SK-N-SH (cell line): ENCODE measurements around the gene CD300LG. TPM values are rescaled to one million over a fixed set of nuclear protein-coding genes. Genes with fewer than 3 reads are reported as not detected.
"Not testable (repeated sequence)": the region's sequence is repeated elsewhere in the genome, so short reads cannot be mapped to it uniquely, and the experiment has no call there.

Experiments used
- CTCF ChIA-PET: fragments of 300-600, 350-600 bp; formaldehyde crosslinking; extraction: SDS; loops from one replicate; lab custom pipeline; 2021; lab: Yijun Ruan, JAX
- POLR2A ChIA-PET: fragments of 350-600 bp; sonication (Branson Sonifier 250); formaldehyde crosslinking; extraction: SDS; loops from one replicate; lab custom pipeline; 2020; ENCODE audit warnings: antibody characterized with exemption, inconsistent platforms; lab: Yijun Ruan, JAX
- DNase-seq: peaks from one replicate; pipeline ENCODE4 v3.0.0; 2012
- H2AFZ ChIP-seq: fragments of 200-600 bp; sonication (generic); 2 replicates; pipeline ENCODE4 v1.8.1; 2016; ENCODE audit warnings: antibody characterized with exemption, mild to moderate bottlenecking, low read depth
- H3F3A ChIP-seq: fragments of 200-600 bp; sonication (generic); replicated peaks from 2 replicates; pipeline ENCODE3; 2016; ENCODE audit warnings: antibody characterized with exemption, mild to moderate bottlenecking; ENCODE audit not compliant: insufficient read depth
- H3K27ac ChIP-seq, 2 experiments: fragments of 200-500 bp in 1 of 2; fragments of 200-600 bp in 1 of 2; sonication (Bioruptor generic) in 1 of 2; sonication (generic), shearing (Covaris generic) in 1 of 2; 2 replicates each; pipeline versions ENCODE4 v1.5.1 to v1.6.1; 2014 to 2016; ENCODE audit warnings: low read depth in 2 of 2, inconsistent platforms in 1 of 2, low read length in 1 of 2, mild to moderate bottlenecking in 1 of 2, mixed read lengths in 1 of 2
- H3K27me3 ChIP-seq: fragments of 200-600 bp; sonication (generic), shearing (Covaris generic); 2 replicates; pipeline ENCODE4 v1.6.1; 2016; ENCODE audit warnings: mixed run types; ENCODE audit not compliant: insufficient read depth
- H3K36me3 ChIP-seq, 2 experiments: fragments of 200-500 bp in 1 of 2; fragments of 200-600 bp in 1 of 2; sonication (Bioruptor generic) in 1 of 2; sonication (generic) in 1 of 2; replicated peaks in 1 of 2; 2 replicates each; pipeline versions ENCODE3 to v1.5.1; 2014 to 2016; ENCODE audit warnings: low read length in 1 of 2, mild to moderate bottlenecking in 1 of 2; ENCODE audit not compliant: insufficient read depth in 2 of 2, control insufficient read depth in 1 of 2
- H3K4me1 ChIP-seq, 2 experiments: fragments of 200-500 bp in 1 of 2; fragments of 200-600 bp in 1 of 2; sonication (Bioruptor generic) in 1 of 2; sonication (generic), shearing (Covaris generic) in 1 of 2; 2 replicates each; pipeline versions ENCODE4 v1.5.1 to v1.6.1; 2014 to 2016; ENCODE audit warnings: low read depth in 1 of 2, low read length in 1 of 2, mixed run types in 1 of 2; ENCODE audit not compliant: insufficient read depth in 2 of 2, control insufficient read depth in 1 of 2
- H3K4me2 ChIP-seq: fragments of 200-600 bp; sonication (generic), shearing (Covaris generic); 2 replicates; pipeline ENCODE4 v1.6.1; 2017; ENCODE audit warnings: mixed run types
- H3K4me3 ChIP-seq, 2 experiments: fragments of 200-500 bp in 1 of 2; fragments of 200-600 bp in 1 of 2; sonication (Bioruptor generic) in 1 of 2; sonication (generic), shearing (Covaris generic) in 1 of 2; 2 replicates each; pipeline versions ENCODE4 v1.5.1 to v1.8.1; 2014 to 2016; ENCODE audit warnings: low read depth in 2 of 2, inconsistent platforms in 1 of 2, low read length in 1 of 2, mild to moderate bottlenecking in 1 of 2, mixed read lengths in 1 of 2, moderate library complexity in 1 of 2
- H3K79me2 ChIP-seq: fragments of 200-600 bp; sonication (generic); 2 replicates; pipeline ENCODE4 v1.8.1; 2017; ENCODE audit warnings: mild to moderate bottlenecking; ENCODE audit not compliant: insufficient read depth
- H3K9ac ChIP-seq: fragments of 200-600 bp; sonication (generic); 2 replicates; pipeline ENCODE4 v1.6.1; 2017; ENCODE audit warnings: mixed run types
- H3K9me2 ChIP-seq: fragments of 200-600 bp; sonication (generic); 2 replicates; pipeline ENCODE4 v1.6.1; 2017; ENCODE audit warnings: mixed run types
- H3K9me3 ChIP-seq: fragments of 200-600 bp; sonication (generic); 2 replicates; pipeline ENCODE4 v1.6.1; 2017; ENCODE audit warnings: mixed run types, mild to moderate bottlenecking, moderate library complexity
- H4K20me1 ChIP-seq: fragments of 200-600 bp; sonication (generic); 2 replicates; pipeline ENCODE4 v1.6.1; 2017; ENCODE audit warnings: mild to moderate bottlenecking, mixed run types; ENCODE audit not compliant: insufficient read depth
- CHD2 ChIP-seq: fragments of 150-350 bp; IDR thresholded peaks from 2 replicates; pipeline ENCODE4 v1.6.1; 2018; ENCODE audit warnings: low read length; ENCODE audit not compliant: partially characterized antibody
- EZH2phosphoT487 ChIP-seq: fragments of 200-600 bp; sonication (generic); IDR thresholded peaks from 2 replicates; pipeline ENCODE4 v1.6.1; 2017; ENCODE audit warnings: low read depth, mixed run types, mild to moderate bottlenecking, antibody characterized with exemption, moderate library complexity, borderline replicate concordance
- FOSL2 ChIP-seq: IDR thresholded peaks from 2 replicates; pipeline ENCODE4 v1.4.0; 2012; ENCODE audit warnings: low read depth, mild to moderate bottlenecking, moderate library complexity, borderline replicate concordance
- FOXJ3 ChIP-seq: sonication (generic); formaldehyde crosslinking; IDR thresholded peaks from 2 replicates; pipeline ENCODE4 v1.5.1; 2020; ENCODE audit warnings: mild to moderate bottlenecking, missing genetic modification reagents
- FOXM1 ChIP-seq: IDR thresholded peaks from 2 replicates; pipeline ENCODE4 v1.4.0; 2012; ENCODE audit warnings: low read depth, mild to moderate bottlenecking
- GATA2 ChIP-seq: sonication (generic); formaldehyde crosslinking; IDR thresholded peaks from 2 replicates; pipeline ENCODE4 v1.5.0; 2020; ENCODE audit warnings: mild to moderate bottlenecking, missing genetic modification reagents
- MAX ChIP-seq: IDR thresholded peaks from 2 replicates; pipeline ENCODE4 v1.4.0; 2012; ENCODE audit warnings: low read depth
- NFIC ChIP-seq: IDR thresholded peaks from 2 replicates; pipeline ENCODE4 v1.4.0; 2012; ENCODE audit warnings: borderline replicate concordance
- RAD21 ChIP-seq: IDR thresholded peaks from 2 replicates; pipeline ENCODE4 v1.6.1; 2012; ENCODE audit warnings: mild to moderate bottlenecking, low read length
- RCOR1 ChIP-seq: fragments of 150-350 bp; IDR thresholded peaks from 2 replicates; pipeline ENCODE4 v1.6.1; 2017; ENCODE audit warnings: antibody characterized with exemption, low read length
- RFX5 ChIP-seq: IDR thresholded peaks from 2 replicates; pipeline ENCODE4 v1.6.1; 2012; ENCODE audit warnings: mild to moderate bottlenecking, improper control_type of control experiment, low read length
- RXRA ChIP-seq: IDR thresholded peaks from 2 replicates; pipeline ENCODE4 v1.4.0; 2012; ENCODE audit warnings: low read depth, mild to moderate bottlenecking, borderline replicate concordance
- SMC3 ChIP-seq: IDR thresholded peaks from 2 replicates; pipeline ENCODE4 v1.6.1; 2012; ENCODE audit warnings: low read depth, low read length, improper control_type of control experiment
- TEAD4 ChIP-seq: IDR thresholded peaks from 2 replicates; pipeline ENCODE4 v1.4.0; 2012; ENCODE audit warnings: mild to moderate bottlenecking, borderline replicate concordance; ENCODE audit not compliant: insufficient read depth
- USF1 ChIP-seq: IDR thresholded peaks from 2 replicates; pipeline ENCODE4 v1.4.0; 2012; ENCODE audit warnings: low read depth, borderline replicate concordance
- USF2 ChIP-seq: fragments of 150-350 bp; IDR thresholded peaks from 2 replicates; pipeline ENCODE4 v1.6.1; 2017; ENCODE audit warnings: antibody characterized with exemption, low read length, low read depth, borderline replicate concordance
- YY1 ChIP-seq: IDR thresholded peaks from 2 replicates; pipeline ENCODE4 v1.4.0; 2012; ENCODE audit warnings: low read depth, mild to moderate bottlenecking
- WGBS: methylation state at CpG from one replicate; pipeline ENCODE4 v1.1.6; 2017; ENCODE audit warnings: low lambda C conversion rate; 5-methylcytosine and 5-hydroxymethylcytosine counted together
- polyA plus RNA-seq, 3 experiments: library from polyadenylated mRNA; depleted of rRNA; stranded (reverse); fragments of >200 nt; gene quantifications; 2 replicates each; pipeline ENCODE4 v1.2.3, GENCODE V29; 2012
- TF ChIP-seq, protein P1 (sequence below): IDR thresholded peaks from 2 replicates; pipeline ENCODE4; 2012

The CD300LG gene
- polyA plus RNA-seq, 1 of the 3 experiments (the other 2 are of a cell fraction), result not detected

DNA sequence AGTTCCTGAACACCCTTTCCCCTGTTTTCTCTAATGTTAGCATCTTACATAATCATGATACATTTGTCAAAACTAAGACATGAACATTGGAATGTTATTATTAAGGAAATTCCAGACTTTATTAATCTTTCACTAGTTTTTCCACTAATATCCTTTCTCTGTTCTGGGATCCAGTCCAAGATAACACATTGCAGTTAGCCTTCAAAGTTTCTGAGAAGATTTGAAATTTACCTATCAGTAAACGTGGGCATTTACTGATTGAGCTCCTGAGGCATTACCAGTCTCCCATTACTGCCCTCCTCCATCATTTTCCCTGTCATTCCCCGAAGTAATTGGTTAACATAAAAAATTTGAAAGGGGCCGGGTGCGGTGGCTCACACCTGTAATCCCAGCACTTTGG is 5.7 kb upstream of the CD300LG start:
- H3K4me3 ChIP-seq, result no peak overlapping the region
- DNase-seq, result no peak
- ChIA-PET CTCF (interaction anchor here (0.6 to 2.3 kb wide), 16 partner anchors 9 to 522 kb away, joined by 3 to 10 read pairs (median 4); partner anchors contain the start of gene FAM171A2), POLR2A (no interaction called here)
- H3K4me1 ChIP-seq, result peaks cover 0 to 10% of the 10 kb centered on the region in 2 experiments; a peak in 1 of 4 replicates
- no peaks in the 10 kb centered on the region for H3K79me2 ChIP-seq
- no peaks in the 10 kb centered on the region for H3K27me3 ChIP-seq
- H3K4me2 ChIP-seq, result no peak overlapping the region
- H3K9me3 ChIP-seq, result no peaks in the 10 kb centered on the region
- 41% methylated on average over 4 of the region's 4 CpGs for WGBS
- H4K20me1 ChIP-seq, result no peaks in the 10 kb centered on the region
- H3K27ac ChIP-seq, result no peak overlapping the region
- H3K9ac ChIP-seq, result no peak overlapping the region
- peaks cover 7% of the 10 kb centered on the region for H3F3A ChIP-seq
- no peaks in the 10 kb centered on the region for H3K9me2 ChIP-seq
- H2AFZ ChIP-seq, result no peak overlapping the region
- TF ChIP-seq GATA2 (CRISPR knock-in tag) (no peak), TEAD4 (no peak), RXRA (no peak), NFIC (no peak), CHD2 (no peak), FOXM1 (no peak), USF2 (no peak), RAD21 (no peak), EZH2phosphoT487 (no peak), YY1 (no peak), FOSL2 (no peak), RFX5 (no peak), SMC3 (no peak), USF1 (no peak), MAX (no peak), FOXJ3 (no peak), RCOR1 (no peak)
- TF ChIP-seq, protein P1, sequence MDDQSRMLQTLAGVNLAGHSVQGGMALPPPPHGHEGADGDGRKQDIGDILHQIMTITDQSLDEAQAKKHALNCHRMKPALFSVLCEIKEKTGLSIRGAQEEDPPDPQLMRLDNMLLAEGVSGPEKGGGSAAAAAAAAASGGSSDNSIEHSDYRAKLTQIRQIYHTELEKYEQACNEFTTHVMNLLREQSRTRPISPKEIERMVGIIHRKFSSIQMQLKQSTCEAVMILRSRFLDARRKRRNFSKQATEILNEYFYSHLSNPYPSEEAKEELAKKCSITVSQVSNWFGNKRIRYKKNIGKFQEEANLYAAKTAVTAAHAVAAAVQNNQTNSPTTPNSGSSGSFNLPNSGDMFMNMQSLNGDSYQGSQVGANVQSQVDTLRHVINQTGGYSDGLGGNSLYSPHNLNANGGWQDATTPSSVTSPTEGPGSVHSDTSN, result no peak
- no peaks in the 10 kb centered on the region for H3K36me3 ChIP-seq

DNA sequence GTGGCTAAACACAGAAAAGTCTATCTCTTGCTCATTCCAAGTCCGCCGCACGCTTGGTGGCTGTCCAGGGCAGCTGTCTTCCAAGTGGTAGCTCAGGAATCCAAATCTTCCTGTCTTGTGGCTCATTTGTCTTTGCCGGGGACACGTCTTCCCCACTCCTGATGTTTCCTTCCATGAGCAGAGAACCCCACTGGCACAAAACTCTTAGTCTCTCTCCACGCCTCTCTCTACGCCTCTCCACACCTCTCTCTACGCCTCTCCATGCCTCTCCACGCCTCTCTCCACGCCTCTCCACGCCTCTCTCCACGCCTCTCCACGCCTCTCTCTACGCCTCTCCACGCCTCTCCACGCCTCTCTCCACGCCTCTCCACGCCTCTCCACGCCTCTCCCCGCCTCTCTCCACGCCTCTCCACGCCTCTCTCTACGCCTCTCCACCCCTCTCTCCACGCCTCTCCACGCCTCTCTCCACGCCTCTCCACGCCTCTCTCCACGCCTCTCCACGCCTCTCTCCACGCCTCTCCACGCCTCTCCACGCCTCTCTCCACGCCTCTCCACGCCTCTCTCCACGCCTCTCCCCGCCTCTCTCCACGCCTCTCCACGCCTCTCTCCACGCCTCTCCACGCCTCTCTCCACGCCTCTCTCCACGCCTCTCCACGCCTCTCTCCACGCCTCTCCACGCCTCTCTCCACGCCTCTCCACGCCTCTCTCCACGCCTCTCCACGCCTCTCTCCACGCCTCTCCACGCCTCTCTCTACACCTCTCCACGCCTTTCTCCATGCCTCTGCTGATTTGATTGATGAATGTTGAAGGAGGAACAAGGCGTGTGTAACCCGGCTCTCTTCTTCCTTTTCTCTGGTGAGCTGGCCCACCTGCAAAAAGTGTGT is 4.6 kb upstream of the CD300LG start:
- ChIA-PET POLR2A (interaction anchor here (0.7 to 1.1 kb wide), 2 partner anchors 13 to 661 kb away, joined by 3 read pairs; partner anchors contain the start of gene GPATCH8), CTCF (interaction anchor here (0.8 to 1.3 kb wide), 6 partner anchors 36 to 152 kb away, joined by 3 to 5 read pairs (median 4); no protein-coding TSS in a partner anchor)
- H3K4me2 ChIP-seq, H3K79me2 ChIP-seq, H3K4me3 ChIP-seq, DNase-seq, H3K4me1 ChIP-seq, H3F3A ChIP-seq, H3K9me3 ChIP-seq, H3K9ac ChIP-seq, H3K36me3 ChIP-seq, H3K27me3 ChIP-seq, H2AFZ ChIP-seq, H3K9me2 ChIP-seq, H3K27ac ChIP-seq, H4K20me1 ChIP-seq: not testable (repeated sequence)
- 85% methylated on average over 54 of the region's 54 CpGs for WGBS
